Muscle of leg (tissue), 11 donors: ENCODE measurements around the gene PPP3CA. TPM values are rescaled to one million over a fixed set of nuclear protein-coding genes. Genes with fewer than 3 reads are reported as not detected.
A peak's percentile ranks its signal among the peaks of the same experiment; 100 is the strongest.

Experiments
- DNase-seq: peaks from one replicate; pipeline ENCODE4 v3.0.0; 2013
- H3K27ac ChIP-seq: one replicate; pipeline ENCODE4 v1.5.1; 2013; ENCODE audit warnings: mild to moderate bottlenecking, low read length, control low read depth
- H3K27me3 ChIP-seq: one replicate; pipeline ENCODE4 v1.6.1; 2013; ENCODE audit warnings: low read length; ENCODE audit not compliant: control insufficient read depth, insufficient read depth
- H3K36me3 ChIP-seq: one replicate; pipeline ENCODE4 v1.6.1; 2013; ENCODE audit warnings: low read length; ENCODE audit not compliant: control insufficient read depth, insufficient read depth
- H3K4me1 ChIP-seq: one replicate; pipeline ENCODE4 v1.6.1; 2013; ENCODE audit warnings: low read length; ENCODE audit not compliant: control insufficient read depth, insufficient read depth
- H3K4me3 ChIP-seq: one replicate; pipeline ENCODE4 v1.5.1; 2013; ENCODE audit warnings: low read length, control low read depth
- H3K9me3 ChIP-seq: replicated peaks from 2 replicates; pipeline ENCODE4 v1.6.1; 2013; ENCODE audit warnings: low read depth, low read length; ENCODE audit not compliant: control insufficient read depth
- WGBS: methylation state at CpG from one replicate; pipeline ENCODE4 v1.1.5; 2013; ENCODE audit warnings: missing lambda C conversion rate; ENCODE audit not compliant: insufficient coverage; 5-methylcytosine and 5-hydroxymethylcytosine counted together
- polyA plus RNA-seq, 8 donors: library from polyadenylated mRNA; unstranded; fragments of 120-200 nt; gene quantifications; one replicate each; pipeline versions ENCODE4 v1.2.1 to v1.2.3, GENCODE V29; 2013; ENCODE audit warnings: inconsistent platforms in 1 of 8, low replicate concordance in 1 of 8; ENCODE audit not compliant: insufficient read length in 8 of 8, insufficient read depth in 1 of 8
- total RNA-seq: library from RNA; stranded (reverse); fragments of 120-200 nt; gene quantifications from one replicate; pipeline ENCODE4 v1.2.4, GENCODE V29; 2013

The PPP3CA gene
- total and polyA plus RNA-seq, 9 donors, result 18.2 to 41.9 (median 29.9) TPM

DNA sequence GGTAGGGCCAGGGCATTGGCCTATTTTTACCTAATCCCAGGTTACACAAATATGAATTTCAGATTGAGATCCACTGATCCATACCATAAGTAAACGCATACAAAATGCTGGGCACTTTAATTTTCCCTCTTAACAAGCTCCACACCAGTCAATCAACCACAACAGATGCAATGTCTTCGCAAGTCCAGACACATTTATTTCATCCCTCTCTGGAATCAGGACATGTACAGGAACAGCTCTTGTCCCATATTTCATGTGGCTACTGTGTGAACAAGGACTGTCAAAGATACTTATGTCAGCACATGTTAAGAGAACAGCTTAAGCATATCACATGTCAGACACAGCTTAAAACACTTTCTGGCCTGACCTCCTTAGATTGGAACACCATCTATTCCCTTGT is 145.9 kb downstream of the PPP3CA start:
- 100% methylated on average over 1 of the region's 2 CpGs for WGBS
- no peaks in the 10 kb centered on the region for H3K4me1 ChIP-seq
- no peaks in the 10 kb centered on the region for H3K27me3 ChIP-seq
- no peaks in the 10 kb centered on the region for H3K36me3 ChIP-seq
- H3K9me3 ChIP-seq, result no peaks in the 10 kb centered on the region
- no peak overlapping the region for H3K4me3 ChIP-seq
- peak; percentile 32 for DNase-seq
- no peak overlapping the region for H3K27ac ChIP-seq

DNA sequence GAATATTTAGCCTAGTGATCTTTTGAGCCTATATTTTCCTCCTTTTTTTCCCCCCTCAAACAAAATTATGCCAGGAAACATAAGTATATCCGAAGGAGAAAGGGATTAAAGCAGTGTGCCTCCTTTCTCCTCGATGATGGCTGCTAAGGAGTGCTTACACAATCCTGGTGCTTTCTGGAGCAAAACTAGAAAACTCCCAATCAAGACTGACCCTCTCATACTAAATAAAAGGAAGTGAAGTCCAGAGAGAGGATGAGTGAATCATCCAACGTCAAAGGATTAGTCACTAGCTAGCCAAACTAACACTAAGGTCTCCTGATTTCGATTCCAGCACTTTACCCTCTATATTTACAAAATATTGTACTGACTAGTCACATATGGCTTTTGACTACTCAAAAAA is 146.8 kb downstream of the PPP3CA start:
- no peak overlapping the region for H3K4me3 ChIP-seq
- no peaks in the 10 kb centered on the region for H3K27me3 ChIP-seq
- no peak for DNase-seq
- H3K36me3 ChIP-seq, result no peaks in the 10 kb centered on the region
- WGBS, result no CpG with 5 or more reads among the region's 4 CpGs
- no peak overlapping the region for H3K27ac ChIP-seq
- H3K4me1 ChIP-seq, result no peaks in the 10 kb centered on the region
- no peaks in the 10 kb centered on the region for H3K9me3 ChIP-seq

DNA sequence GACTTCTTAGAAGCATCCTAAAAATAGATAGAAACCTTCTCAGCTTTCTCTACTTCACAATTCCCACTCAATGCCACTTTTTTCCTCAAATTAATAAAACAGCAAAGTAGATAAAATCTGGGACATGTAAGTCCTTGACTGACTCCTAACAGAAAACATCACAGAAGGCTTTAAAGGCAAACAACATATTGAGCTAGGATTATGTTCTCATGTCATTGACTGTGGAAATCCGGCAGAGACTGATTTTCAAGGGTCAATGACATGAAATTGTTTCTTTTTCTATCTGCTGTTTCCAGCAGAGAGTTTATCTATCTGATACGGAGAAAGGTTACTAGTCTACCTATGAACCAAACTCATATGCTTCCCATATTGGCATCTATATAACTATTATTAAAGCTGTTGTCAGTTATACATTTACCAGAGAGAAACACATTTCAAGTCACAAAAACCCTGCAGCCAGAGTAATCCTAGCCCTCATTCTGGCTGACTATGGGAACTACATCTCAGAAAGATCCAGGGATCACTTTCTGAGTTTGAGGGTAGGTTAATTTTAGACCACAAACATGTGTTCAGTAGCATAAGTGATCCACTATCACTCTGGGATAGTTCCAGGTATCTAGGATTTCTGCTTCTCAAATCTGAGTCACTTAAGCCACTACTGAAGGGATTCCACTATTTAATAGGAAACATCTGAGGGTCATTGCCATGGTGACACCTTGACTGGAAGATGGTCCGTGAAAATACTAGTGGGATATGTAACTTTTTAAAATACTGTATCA is 147.6 kb downstream of the PPP3CA start:
- no CpG with 5 or more reads among the region's 3 CpGs for WGBS
- DNase-seq, result no peak
- no peaks in the 10 kb centered on the region for H3K9me3 ChIP-seq
- H3K36me3 ChIP-seq, result no peaks in the 10 kb centered on the region
- no peaks in the 10 kb centered on the region for H3K27me3 ChIP-seq
- H3K4me1 ChIP-seq, result no peaks in the 10 kb centered on the region
- H3K27ac ChIP-seq, result no peak overlapping the region
- H3K4me3 ChIP-seq, result no peak overlapping the region

DNA sequence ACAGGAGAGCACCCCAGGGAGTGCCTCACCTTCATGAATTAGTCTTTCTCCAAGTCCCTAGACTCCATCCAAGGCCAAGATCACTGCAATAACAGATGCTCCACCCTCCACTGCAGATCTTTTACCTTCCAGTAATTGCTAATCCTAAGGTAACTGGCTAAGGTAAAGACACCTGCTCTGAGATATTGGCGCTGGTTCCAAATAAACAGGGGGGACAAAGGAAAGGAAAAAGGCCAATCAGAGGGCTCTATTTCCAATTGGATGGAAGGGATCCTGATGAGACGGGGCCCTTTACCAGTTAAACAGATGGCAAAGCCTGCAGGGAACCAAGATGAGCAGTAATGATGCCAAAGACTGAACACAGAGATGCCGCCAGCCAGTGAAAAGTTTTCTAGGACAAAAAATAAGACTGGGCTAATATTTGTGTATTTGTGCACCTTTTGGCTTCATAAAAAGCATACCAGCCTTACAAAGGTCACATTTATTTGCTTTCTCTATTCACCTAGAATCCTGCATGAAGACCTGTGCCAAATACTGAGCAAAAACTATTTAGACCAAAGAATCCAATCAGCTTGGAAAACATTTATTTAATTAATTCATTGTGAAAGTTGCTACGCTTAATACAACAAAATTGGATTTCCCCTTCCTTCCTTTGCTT is 148.5 kb downstream of the PPP3CA start:
- no peaks in the 10 kb centered on the region for H3K36me3 ChIP-seq
- no peaks in the 10 kb centered on the region for H3K4me1 ChIP-seq
- H3K27me3 ChIP-seq, result no peaks in the 10 kb centered on the region
- no peak overlapping the region for H3K4me3 ChIP-seq
- DNase-seq, result no peak
- no peaks in the 10 kb centered on the region for H3K9me3 ChIP-seq
- 93% methylated on average over 3 of the region's 4 CpGs for WGBS
- no peak overlapping the region for H3K27ac ChIP-seq

DNA sequence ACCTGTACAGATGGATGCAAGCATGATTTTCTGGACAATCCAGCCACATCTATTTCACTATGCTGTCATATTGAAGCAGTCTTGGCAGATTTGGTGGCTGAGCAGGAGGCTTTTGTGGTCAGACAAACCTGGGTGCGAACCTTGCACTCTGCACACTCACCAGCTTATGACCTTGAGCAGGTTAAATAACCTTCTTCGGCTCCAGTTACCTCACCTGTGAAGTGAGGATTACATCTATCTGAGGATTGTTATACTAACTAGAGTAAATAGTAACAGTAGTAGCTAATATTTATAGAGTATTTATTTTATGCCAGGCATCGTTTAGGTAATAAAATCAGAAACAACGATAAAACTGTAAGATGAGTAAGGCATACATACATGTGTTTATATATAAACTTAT is 150.0 kb downstream of the PPP3CA start:
- Histone ChIP-seq H3K36me3 (no peaks in the 10 kb centered on the region), H3K4me3 (no peak overlapping the region), H3K4me1 (peaks cover under 1% of the 10 kb centered on the region), H3K27ac (no peak overlapping the region), H3K9me3 (no peaks in the 10 kb centered on the region), H3K27me3 (no peaks in the 10 kb centered on the region)
- no peak for DNase-seq
- no CpG with 5 or more reads among the region's 4 CpGs for WGBS

DNA sequence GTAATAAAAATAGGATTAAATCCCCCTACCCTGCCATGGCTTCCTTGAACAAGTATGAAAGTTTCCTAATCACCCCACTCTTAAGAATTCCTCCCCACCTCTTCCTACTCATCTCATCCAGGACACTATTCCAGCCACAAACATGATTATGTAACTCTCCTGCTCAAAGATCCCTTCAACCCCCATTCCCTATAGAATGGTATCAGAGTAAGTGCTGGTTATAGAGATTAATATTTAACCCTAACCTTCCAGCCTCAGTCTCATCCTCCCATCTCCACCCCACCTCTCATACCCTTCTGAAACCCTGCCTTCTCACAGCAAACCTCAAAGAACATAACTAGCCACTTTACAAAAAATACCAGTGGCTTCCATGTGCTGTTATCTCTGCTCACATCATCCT is 155.1 kb downstream of the PPP3CA start:
- DNase-seq, result peak; percentile 42
- no peak overlapping the region for H3K4me3 ChIP-seq

DNA sequence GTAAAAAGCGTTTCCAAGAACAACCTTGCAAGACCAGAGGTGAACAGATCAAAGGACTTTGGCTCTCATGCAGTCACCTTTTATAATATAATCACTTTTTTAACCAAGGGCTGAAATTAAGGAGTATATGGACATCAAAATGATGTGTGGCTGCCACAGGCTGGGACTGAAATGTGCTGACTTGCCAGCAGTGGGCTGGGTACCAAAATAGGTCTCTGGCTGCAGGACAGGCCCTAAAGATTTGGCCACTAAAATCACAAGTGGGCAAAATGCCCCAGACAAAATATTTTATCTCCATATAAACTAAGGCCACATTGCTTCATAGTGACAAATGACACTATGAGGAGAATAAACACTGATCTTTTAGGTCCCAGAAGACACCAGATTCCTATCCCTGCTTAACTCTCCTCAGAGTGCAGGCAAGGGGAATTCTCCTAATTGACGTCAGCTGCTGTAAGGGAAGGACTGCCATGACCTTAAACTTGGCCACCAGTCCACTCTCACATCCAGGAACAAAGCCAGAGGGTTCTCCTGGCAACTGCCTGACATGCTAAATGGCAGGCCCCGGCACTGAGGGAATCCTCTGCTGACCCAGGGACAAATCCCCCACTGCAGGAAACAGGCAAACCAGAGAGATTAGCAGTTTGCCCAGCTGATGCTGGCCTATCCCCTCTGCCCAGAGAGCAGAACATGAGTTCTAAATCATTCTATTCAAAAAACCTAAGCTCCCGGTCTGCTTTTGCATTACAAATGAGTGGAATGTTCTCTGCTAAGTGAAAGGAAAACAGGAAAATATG is 155.8 kb downstream of the PPP3CA start:
- peaks cover 13% of the 10 kb centered on the region for H3K4me1 ChIP-seq
- DNase-seq, result peak; percentile 94
- H3K4me3 ChIP-seq, result no peak overlapping the region

More for the DNA sequence above, 155.1 kb downstream of the PPP3CA start:
- Histone ChIP-seq H3K27me3 (no peaks in the 10 kb centered on the region), H3K36me3 (no peaks in the 10 kb centered on the region), H3K4me1 (peaks cover 13% of the 10 kb centered on the region), H3K9me3 (no peaks in the 10 kb centered on the region), H3K27ac (peak overlapping the region; percentile 86)

DNA sequence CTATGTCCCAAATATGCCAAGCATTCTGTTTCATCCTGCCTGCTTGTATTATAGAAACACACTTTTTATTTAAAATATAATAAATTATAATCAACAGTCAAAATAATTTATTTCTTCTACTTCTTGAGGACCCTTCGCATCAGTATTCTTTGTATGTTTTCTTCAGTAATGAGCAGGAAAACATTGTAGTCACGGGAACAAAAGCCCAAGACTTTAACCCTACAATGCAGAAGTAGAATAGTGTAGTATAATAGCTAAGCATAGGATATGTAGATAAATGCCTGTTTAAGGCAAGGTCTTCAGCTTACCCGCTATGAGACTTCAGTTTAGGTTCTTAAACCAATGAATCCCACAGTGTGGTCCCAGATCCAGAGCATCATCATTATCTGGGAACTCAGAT is 156.6 kb downstream of the PPP3CA start:
- Histone ChIP-seq H3K27ac (peak overlapping the region; percentile 86), H3K36me3 (no peaks in the 10 kb centered on the region), H3K4me3 (no peak overlapping the region), H3K4me1 (peaks cover 13% of the 10 kb centered on the region), H3K27me3 (no peaks in the 10 kb centered on the region), H3K9me3 (no peaks in the 10 kb centered on the region)
- WGBS, result no CpG with 5 or more reads among the region's 3 CpGs
- DNase-seq, result peak; percentile 33

More for the DNA sequence above, 155.8 kb downstream of the PPP3CA start:
- Histone ChIP-seq H3K27ac (peak overlapping the region; percentile 86), H3K36me3 (no peaks in the 10 kb centered on the region), H3K9me3 (no peaks in the 10 kb centered on the region), H3K27me3 (no peaks in the 10 kb centered on the region)
- 6% methylated on average over 2 of the region's 4 CpGs for WGBS

DNA sequence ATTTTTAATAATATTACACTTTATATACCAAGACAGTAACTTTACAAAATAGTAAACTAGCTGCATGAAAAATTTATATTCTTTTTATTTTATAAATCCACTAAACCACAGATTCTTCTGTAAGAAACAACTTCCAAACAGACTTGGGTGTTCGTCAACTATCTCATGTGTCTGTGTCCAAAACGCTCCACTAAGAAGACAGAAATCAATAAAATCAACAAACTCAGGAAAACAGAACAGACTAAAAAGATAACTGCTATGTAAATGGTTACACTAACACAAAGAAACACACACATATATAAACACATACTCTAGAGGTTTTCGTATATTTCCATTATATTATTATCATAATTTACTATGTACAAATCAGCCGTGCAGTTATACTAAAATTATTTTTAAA is 158.4 kb downstream of the PPP3CA start:
- H3K9me3 ChIP-seq, result no peaks in the 10 kb centered on the region
- H3K4me3 ChIP-seq, result no peak overlapping the region
- no peaks in the 10 kb centered on the region for H3K36me3 ChIP-seq
- WGBS, result no CpG with 5 or more reads among the region's 4 CpGs
- no peak overlapping the region for H3K27ac ChIP-seq
- no peak for DNase-seq
- no peaks in the 10 kb centered on the region for H3K27me3 ChIP-seq
- H3K4me1 ChIP-seq, result peaks cover 13% of the 10 kb centered on the region

DNA sequence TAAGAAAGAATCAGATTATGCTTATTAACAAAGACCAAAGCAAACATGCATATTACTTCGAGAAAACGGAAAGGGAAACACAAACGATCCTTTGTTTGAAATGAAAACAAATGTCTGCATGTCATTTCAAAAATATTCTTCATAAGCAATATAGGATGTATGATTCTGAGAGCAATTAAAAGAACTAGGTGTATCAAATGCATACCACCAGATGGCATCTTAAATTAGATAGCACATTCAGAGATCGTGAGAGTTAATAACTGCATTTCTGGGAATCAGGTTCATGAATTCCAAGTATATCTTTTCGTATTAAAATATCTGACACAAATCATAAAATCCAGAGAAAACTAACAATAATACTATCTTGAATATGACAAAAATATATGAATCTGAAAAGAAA is 159.5 kb downstream of the PPP3CA start:
- no peak overlapping the region for H3K27ac ChIP-seq
- H3K4me1 ChIP-seq, result peaks cover 13% of the 10 kb centered on the region
- H3K9me3 ChIP-seq, result no peaks in the 10 kb centered on the region
- WGBS, result no CpG with 5 or more reads among the region's 5 CpGs
- no peak for DNase-seq
- no peak overlapping the region for H3K4me3 ChIP-seq
- no peaks in the 10 kb centered on the region for H3K36me3 ChIP-seq
- H3K27me3 ChIP-seq, result no peaks in the 10 kb centered on the region
